CD4-positive, alpha-beta T cell (primary cell): ENCODE data around the gene MANSC4. TPM values are rescaled to one million over a fixed set of nuclear protein-coding genes. Genes with fewer than 3 reads are reported as not detected.

Source experiments
- ATAC-seq: fragments of 200-7000 bp; cut with Tn5 transposase; one replicate; pipeline ENCODE4 v1.10.0; 2022; ENCODE audit warnings: mild to moderate bottlenecking; ENCODE audit not compliant: poor library complexity
- CTCF ChIA-PET: fragments of 350-600 bp; sonication (Branson Sonifier 250); formaldehyde crosslinking; loops from one replicate; lab custom pipeline; 2021; ENCODE audit warnings: antibody characterized with exemption, inconsistent platforms; lab: Charles Lee
- POLR2A ChIA-PET: fragments of 350-600 bp; sonication (Branson Sonifier 250); formaldehyde crosslinking; loops from one replicate; lab custom pipeline; 2021; ENCODE audit warnings: antibody characterized with exemption, inconsistent platforms; lab: Charles Lee
- DNase-seq, 14 experiments: peaks; one replicate each; pipeline ENCODE4 v3.0.0-alpha.2; 2013 to 2020; ENCODE audit warnings: mixed read lengths in 2 of 14
- H3K27ac ChIP-seq, 2 donors: one replicate each; pipeline versions ENCODE4 v1.5.1 to v1.7.0; 2013; ENCODE audit warnings: low read length in 2 of 2, low read depth in 1 of 2, mild to moderate bottlenecking in 1 of 2
- H3K27me3 ChIP-seq, 2 experiments: 1 replicate in 1 of 2; 2 replicates in 1 of 2; pipeline versions ENCODE4 v1.6.1 to v1.7.0; 2013; ENCODE audit warnings: low read length in 2 of 2, control low read depth in 1 of 2, mild to moderate bottlenecking in 1 of 2, moderate library complexity in 1 of 2; ENCODE audit not compliant: insufficient read depth in 2 of 2, control insufficient read depth in 1 of 2
- H3K36me3 ChIP-seq: one replicate; pipeline ENCODE4 v1.6.1; 2013; ENCODE audit warnings: low read length, control low read depth; ENCODE audit not compliant: insufficient read depth
- H3K4me1 ChIP-seq: one replicate; pipeline ENCODE4 v1.6.1; 2013; ENCODE audit warnings: low read length, control low read depth; ENCODE audit not compliant: insufficient read depth
- H3K4me3 ChIP-seq: one replicate; pipeline ENCODE4 v1.5.1; 2013; ENCODE audit warnings: mild to moderate bottlenecking, low read length, moderate library complexity
- H3K9me3 ChIP-seq, 2 experiments: 1 replicate in 1 of 2; 2 replicates in 1 of 2; pipeline versions ENCODE4 v1.6.1 to v1.7.0; 2013; ENCODE audit warnings: low read length in 2 of 2, mild to moderate bottlenecking in 2 of 2, control low read depth in 1 of 2, moderate library complexity in 1 of 2; ENCODE audit not compliant: control insufficient read depth in 1 of 2, insufficient read depth in 1 of 2
- H3K27ac Mint-ChIP-seq: one replicate; pipeline ENCODE4 v1.8.0; 2020; ENCODE audit warnings: mixed read lengths
- H3K27me3 Mint-ChIP-seq: one replicate; pipeline ENCODE4 v1.8.0; 2021; ENCODE audit warnings: mixed read lengths
- H3K36me3 Mint-ChIP-seq: one replicate; pipeline ENCODE4 v1.8.0; 2021; ENCODE audit warnings: low read depth, mixed read lengths
- H3K4me1 Mint-ChIP-seq: one replicate; pipeline ENCODE4 v1.8.0; 2021; ENCODE audit warnings: low read depth, mixed read lengths
- H3K4me3 Mint-ChIP-seq: one replicate; pipeline ENCODE4 v1.8.0; 2020; ENCODE audit warnings: mild to moderate bottlenecking, mixed read lengths
- H3K9me3 Mint-ChIP-seq: one replicate; pipeline ENCODE4 v1.8.0; 2020; ENCODE audit warnings: mixed read lengths
- CTCF ChIP-seq: fragments of 200-600 bp; IDR thresholded peaks from one replicate; pipeline ENCODE4 v1.8.0; 2022; ENCODE audit warnings: antibody characterized with exemption, mild to moderate bottlenecking
- intact Hi-C, 2 experiments: fragments of 100-400 bp; cut with DNase I in 1 of 2; cut with micrococcal nuclease in 1 of 2; formaldehyde crosslinking; loops; one replicate each; pipeline versions ENCODE4 v1.15.1 to v1.9.0; 2023 to 2025; cut with DNase I, micrococcal nuclease
- total RNA-seq, 174 experiments: library from RNA in 2 of 174; stranded (reverse) in 2 of 174; gene quantifications; one replicate each; pipeline ENCODE4 v1.2.3 and lab custom pipeline; 2021 to 2026

Gene MANSC4
- total RNA-seq, 2 experiments from 2014 or later: not detected

- no peaks in the 10 kb centered on the region for H3K36me3 Mint-ChIP-seq
- H3K4me3 Mint-ChIP-seq: no peak overlapping the region
- H3K4me1 Mint-ChIP-seq: no peaks in the 10 kb centered on the region
- Histone ChIP-seq H3K27me3 (no peaks in the 10 kb centered on the region), H3K36me3 (no peaks in the 10 kb centered on the region), H3K4me3 (no peak overlapping the region), H3K27ac (no peak overlapping the region), H3K4me1 (no peaks in the 10 kb centered on the region), H3K9me3 (no peaks in the 10 kb centered on the region)
- ATAC-seq (no peak), DNase-seq (no peak)
- CTCF ChIA-PET: no interaction called here
- no peaks in the 10 kb centered on the region for H3K9me3 Mint-ChIP-seq
- TF ChIP-seq CTCF: no peak
- intact Hi-C loops: no loop called here
- POLR2A ChIA-PET: interaction anchor here (1.3 kb wide), 1 partner anchor 11 kb away, joined by 5 read pairs; the partner anchor contains the start of genes KLHL42 and MANSC4
- H3K27me3 Mint-ChIP-seq: no peaks in the 10 kb centered on the region
- no peak overlapping the region for H3K27ac Mint-ChIP-seq
Measured at GRCh38 chr12:27769142-27769673, 10.8 kb downstream of the MANSC4 start.

GRCh38 chr12:27766587-27766986, 13.4 kb downstream of the MANSC4 start:
- Mint-ChIP-seq H3K27me3 (no peaks in the 10 kb centered on the region), H3K36me3 (peaks cover 5% of the 10 kb centered on the region), H3K9me3 (no peaks in the 10 kb centered on the region), H3K4me3 (no peak overlapping the region), H3K27ac (no peak overlapping the region), H3K4me1 (no peaks in the 10 kb centered on the region)
- H3K27ac ChIP-seq: no peak overlapping the region
- ChIA-PET POLR2A (no interaction called here), CTCF (no interaction called here)
- intact Hi-C loops: no loop called here
- H3K4me3 ChIP-seq: no peak overlapping the region
- ATAC-seq (no peak), DNase-seq (no peak)
- H3K36me3 ChIP-seq: no peaks in the 10 kb centered on the region
- no peaks in the 10 kb centered on the region for H3K4me1 ChIP-seq
- no peaks in the 10 kb centered on the region for H3K27me3 ChIP-seq
- no peak for TF ChIP-seq CTCF
- no peaks in the 10 kb centered on the region for H3K9me3 ChIP-seq

GRCh38 chr12:27762757-27763156, 17.3 kb downstream of the MANSC4 start:
- peaks cover 7% of the 10 kb centered on the region for H3K36me3 Mint-ChIP-seq
- POLR2A ChIA-PET: no interaction called here
- TF ChIP-seq CTCF: no peak
- Histone ChIP-seq H3K9me3 (no peaks in the 10 kb centered on the region), H3K4me3 (no peak overlapping the region), H3K27me3 (no peaks in the 10 kb centered on the region), H3K27ac (no peak overlapping the region), H3K4me1 (no peaks in the 10 kb centered on the region), H3K36me3 (no peaks in the 10 kb centered on the region)
- DNase-seq (no peak), ATAC-seq (no peak)
- intact Hi-C loops: no loop called here
- no peaks in the 10 kb centered on the region for H3K4me1 Mint-ChIP-seq
- no peak overlapping the region for H3K4me3 Mint-ChIP-seq
- no peaks in the 10 kb centered on the region for H3K9me3 Mint-ChIP-seq
- no peak overlapping the region for H3K27ac Mint-ChIP-seq
- H3K27me3 Mint-ChIP-seq: no peaks in the 10 kb centered on the region
- CTCF ChIA-PET: no interaction called here
